ENCODE results near the gene IL37. TPM values are rescaled to one million over a fixed set of nuclear protein-coding genes. Genes with fewer than 3 reads are reported as not detected.
"Not testable (repeated sequence)": the region's sequence is repeated elsewhere in the genome, so short reads cannot be mapped to it uniquely, and the experiment has no call there.

IL37 gene
- total RNA-seq, 1 donor from 2014 or later, result not detected

DNA sequence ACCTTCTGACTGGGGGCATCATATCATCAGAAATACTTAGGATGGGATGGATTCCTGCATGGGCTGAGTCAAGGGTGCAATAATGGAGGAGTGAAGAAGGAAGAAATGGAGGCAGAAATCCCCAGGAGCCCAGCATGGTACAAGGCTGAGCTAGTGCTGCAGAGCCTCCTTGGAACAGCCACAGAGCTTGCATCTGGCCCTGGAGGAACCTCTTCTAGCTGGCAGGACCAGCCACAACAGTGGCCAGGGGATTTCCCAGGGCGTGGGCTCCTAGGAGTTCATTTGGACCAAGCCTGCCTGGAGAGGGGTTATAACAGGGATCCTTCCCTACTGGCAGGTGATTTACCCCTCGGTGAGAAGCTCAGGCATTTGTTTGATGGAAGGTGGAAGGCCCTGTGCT is 4.7 kb upstream of the IL37 start:
- Mint-ChIP-seq H3K9me3 (peaks cover 3% of the 10 kb centered on the region), H3K4me1 (ENCODE audit: unreplicated experiment) (peaks cover 5% of the 10 kb centered on the region)

DNA sequence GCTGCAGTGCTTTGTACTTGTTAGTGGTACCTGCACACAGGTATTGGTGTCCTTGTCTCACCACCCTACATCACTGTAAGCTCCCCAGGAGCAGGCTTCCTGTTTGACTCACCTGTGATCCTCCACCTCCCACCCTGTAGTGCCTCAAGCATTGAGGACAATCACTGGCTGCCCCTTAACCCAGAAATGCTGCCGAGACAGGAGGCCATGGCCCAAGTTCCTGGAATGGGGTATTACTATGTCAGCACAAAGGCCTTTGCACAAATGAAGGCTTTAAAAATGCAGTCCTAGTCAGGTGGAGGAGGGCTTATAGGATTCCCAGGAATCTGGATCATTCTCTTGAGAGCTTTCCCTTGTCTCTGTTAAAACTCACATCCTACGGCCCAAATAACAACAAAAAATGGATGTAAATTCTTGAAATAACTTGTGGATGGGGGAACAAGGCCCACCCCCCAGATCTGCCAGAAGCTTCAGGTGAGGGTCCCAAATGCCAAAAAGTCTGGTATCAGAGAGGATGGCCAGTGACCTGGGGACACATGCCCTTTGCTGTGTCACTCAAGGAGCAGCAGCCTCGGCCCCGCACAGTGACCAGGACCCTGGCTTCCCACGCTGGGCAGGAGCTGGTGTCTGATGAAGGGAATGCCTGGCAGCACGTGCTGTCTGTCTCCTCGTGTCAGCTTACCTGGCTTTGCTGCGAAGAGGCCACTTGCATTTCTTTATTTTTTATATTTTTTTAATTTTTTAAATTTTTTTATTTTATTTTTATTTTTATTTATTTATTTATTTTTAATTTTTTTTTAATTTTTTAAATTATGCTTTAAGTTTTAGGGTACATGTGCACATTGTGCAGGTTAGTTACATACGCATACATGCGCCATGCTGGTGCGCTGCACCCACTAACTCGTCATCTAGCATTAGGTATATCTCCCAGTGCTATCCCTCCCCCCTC is 3.7 kb upstream of the IL37 start:
- H3K4me1 Mint-ChIP-seq (ENCODE audit: unreplicated experiment), result no peaks in the 10 kb centered on the region
- H3K27me3 Mint-ChIP-seq, result no peaks in the 10 kb centered on the region
- TF ChIP-seq, protein P1, sequence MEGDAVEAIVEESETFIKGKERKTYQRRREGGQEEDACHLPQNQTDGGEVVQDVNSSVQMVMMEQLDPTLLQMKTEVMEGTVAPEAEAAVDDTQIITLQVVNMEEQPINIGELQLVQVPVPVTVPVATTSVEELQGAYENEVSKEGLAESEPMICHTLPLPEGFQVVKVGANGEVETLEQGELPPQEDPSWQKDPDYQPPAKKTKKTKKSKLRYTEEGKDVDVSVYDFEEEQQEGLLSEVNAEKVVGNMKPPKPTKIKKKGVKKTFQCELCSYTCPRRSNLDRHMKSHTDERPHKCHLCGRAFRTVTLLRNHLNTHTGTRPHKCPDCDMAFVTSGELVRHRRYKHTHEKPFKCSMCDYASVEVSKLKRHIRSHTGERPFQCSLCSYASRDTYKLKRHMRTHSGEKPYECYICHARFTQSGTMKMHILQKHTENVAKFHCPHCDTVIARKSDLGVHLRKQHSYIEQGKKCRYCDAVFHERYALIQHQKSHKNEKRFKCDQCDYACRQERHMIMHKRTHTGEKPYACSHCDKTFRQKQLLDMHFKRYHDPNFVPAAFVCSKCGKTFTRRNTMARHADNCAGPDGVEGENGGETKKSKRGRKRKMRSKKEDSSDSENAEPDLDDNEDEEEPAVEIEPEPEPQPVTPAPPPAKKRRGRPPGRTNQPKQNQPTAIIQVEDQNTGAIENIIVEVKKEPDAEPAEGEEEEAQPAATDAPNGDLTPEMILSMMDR (conservative IDR thresholded peaks at IDR 0.05), result no peak
- H3K9me3 Mint-ChIP-seq, result peaks cover 3% of the 10 kb centered on the region
- DNase-seq (ENCODE audit: extremely low spot score, unreplicated experiment), result no peak
- H3K36me3 Mint-ChIP-seq, result no peaks in the 10 kb centered on the region
- H3K27ac Mint-ChIP-seq, result no peak overlapping the region
- no peak overlapping the region for H3K4me3 Mint-ChIP-seq

More for the DNA sequence above, 4.7 kb upstream of the IL37 start:
- DNase-seq (ENCODE audit: extremely low spot score, unreplicated experiment), result no peak
- Mint-ChIP-seq H3K27ac (no peak overlapping the region), H3K36me3 (no peaks in the 10 kb centered on the region), H3K4me3 (no peak overlapping the region), H3K27me3 (no peaks in the 10 kb centered on the region)
- TF ChIP-seq, protein P1 (conservative IDR thresholded peaks at IDR 0.05), result no peak

DNA sequence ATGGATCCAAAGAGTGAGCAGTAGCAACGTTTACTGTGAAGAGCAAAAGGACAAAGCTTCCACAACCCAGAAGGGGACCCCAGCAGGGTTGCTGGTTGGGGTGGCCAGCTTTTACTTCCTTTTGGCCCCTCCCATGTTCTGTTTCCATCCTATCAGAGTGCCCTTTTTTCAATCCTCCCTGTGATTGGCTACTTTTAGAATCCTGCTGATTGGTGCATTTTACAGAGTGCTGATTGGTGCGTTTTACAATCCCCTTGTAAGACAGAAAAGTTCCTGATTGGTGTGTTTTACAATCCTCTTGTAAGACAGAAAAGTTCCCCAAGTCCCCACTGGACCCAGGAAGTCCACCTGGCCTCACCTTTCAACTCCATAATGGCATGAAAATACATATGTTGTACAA is 2.4 kb upstream of the IL37 start:
- DNase-seq (ENCODE audit: extremely low spot score, unreplicated experiment); H3K4me3 Mint-ChIP-seq; H3K36me3 Mint-ChIP-seq; H3K27ac Mint-ChIP-seq; H3K4me1 Mint-ChIP-seq (ENCODE audit: unreplicated experiment); H3K27me3 Mint-ChIP-seq; H3K9me3 Mint-ChIP-seq: not testable (repeated sequence)

DNA sequence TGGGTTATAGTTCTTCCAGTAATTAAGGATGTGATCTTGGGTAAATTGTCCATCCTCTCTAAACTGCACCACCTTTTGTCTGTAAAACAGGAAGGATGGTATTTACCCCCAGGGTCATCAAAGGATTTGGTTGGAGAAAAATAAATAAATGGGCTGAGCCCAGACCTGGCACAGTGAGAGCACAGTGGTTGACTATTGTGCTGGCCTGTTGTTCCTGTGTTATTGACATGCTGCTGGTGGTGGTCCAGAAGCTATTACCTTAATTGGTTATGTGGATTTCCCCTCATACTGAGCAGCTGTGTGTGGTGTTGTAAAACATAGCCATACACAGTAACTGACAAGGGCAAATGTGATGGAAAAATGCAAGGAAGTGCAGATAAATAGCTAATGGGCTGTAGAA is 746 bp upstream of the IL37 start:
- Mint-ChIP-seq H3K27ac (no peak overlapping the region), H3K9me3 (peaks cover 3% of the 10 kb centered on the region), H3K36me3 (no peaks in the 10 kb centered on the region), H3K4me1 (ENCODE audit: unreplicated experiment) (no peaks in the 10 kb centered on the region), H3K27me3 (no peaks in the 10 kb centered on the region), H3K4me3 (no peak overlapping the region)
- DNase-seq (ENCODE audit: extremely low spot score, unreplicated experiment), result no peak
- TF ChIP-seq, protein P1 (conservative IDR thresholded peaks at IDR 0.05), result no peak

DNA sequence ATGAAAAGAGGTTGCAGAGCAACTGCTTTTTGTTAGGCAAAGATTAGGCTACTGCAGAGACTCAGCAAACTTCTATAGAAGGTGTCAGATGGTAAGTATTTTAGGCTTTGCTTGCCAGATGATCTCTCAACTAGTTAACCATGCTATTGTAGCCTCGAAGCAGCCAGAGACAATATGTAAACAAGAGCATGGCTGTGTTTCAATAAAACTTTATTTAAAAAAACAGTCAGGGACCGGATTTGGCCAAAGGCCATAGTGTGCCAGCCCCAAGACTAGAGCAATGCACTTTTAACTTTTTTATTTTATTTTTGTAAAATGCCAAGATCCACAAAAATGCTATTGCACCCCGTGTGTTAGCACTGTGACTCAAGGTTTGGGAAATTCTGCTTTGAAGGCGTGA is 1.4 kb downstream of the IL37 start:
- no peak overlapping the region for H3K4me3 Mint-ChIP-seq
- H3K36me3 Mint-ChIP-seq, result no peaks in the 10 kb centered on the region
- DNase-seq (ENCODE audit: extremely low spot score, unreplicated experiment), result no peak
- H3K4me1 Mint-ChIP-seq (ENCODE audit: unreplicated experiment), result no peaks in the 10 kb centered on the region
- H3K9me3 Mint-ChIP-seq, result peaks cover 3% of the 10 kb centered on the region
- TF ChIP-seq, protein P1 (conservative IDR thresholded peaks at IDR 0.05), result no peak
- peaks cover 3% of the 10 kb centered on the region for H3K27me3 Mint-ChIP-seq
- no peak overlapping the region for H3K27ac Mint-ChIP-seq

Measured in type B pancreatic cell (in vitro differentiated cells).